OCI-LY7 (cell line): ENCODE measurements around the gene ANO9. TPM values are rescaled to one million over a fixed set of nuclear protein-coding genes. Genes with fewer than 3 reads are reported as not detected.
"Not testable (repeated sequence)": the region's sequence is repeated elsewhere in the genome, so short reads cannot be mapped to it uniquely, and the experiment has no call there.

Experiments used
- BruUV-seq: library from RNA; stranded (reverse); fragments of 400-500 nt; replicated peaks from 2 replicates; lab custom pipeline; 2021; lab: Mats Ljungman, UMichigan
- CTCF ChIA-PET: fragments of 300-600 bp; sonication (Branson Sonifier 250); formaldehyde crosslinking; loops from one replicate; lab custom pipeline; 2022; ENCODE audit warnings: antibody characterized with exemption; ENCODE audit not compliant: unreplicated experiment; lab: Charles Lee
- POLR2A ChIA-PET: fragments of 300-600 bp; sonication (Branson Sonifier 250); formaldehyde crosslinking; loops from one replicate; lab custom pipeline; 2022; ENCODE audit warnings: antibody characterized with exemption; lab: Charles Lee
- DNase-seq: peaks from one replicate; pipeline ENCODE4 v3.0.0-alpha.2; 2015; ENCODE audit warnings: low spot score
- H2AFZ ChIP-seq: fragments of 200-600 bp; sonication (generic), shearing (Covaris generic); 2 replicates; pipeline ENCODE4 v1.6.1; 2014; ENCODE audit warnings: mild to moderate bottlenecking, antibody characterized with exemption, low read length, moderate library complexity
- H3K27ac ChIP-seq: fragments of 200-600 bp; sonication (generic); 2 replicates; pipeline ENCODE4 v1.5.1; 2014; ENCODE audit warnings: mixed run types, low read depth, mild to moderate bottlenecking, moderate library complexity, low read length, inconsistent platforms; ENCODE audit not compliant: poor library complexity, severe bottlenecking
- H3K36me3 ChIP-seq: fragments of 200-600 bp; sonication (generic); 2 replicates; pipeline ENCODE4 v1.6.1; 2014; ENCODE audit warnings: mild to moderate bottlenecking, antibody characterized with exemption, low read length, moderate library complexity, mixed read lengths; ENCODE audit not compliant: insufficient read depth
- H3K4me1 ChIP-seq: fragments of 200-600 bp; sonication (generic); 2 replicates; pipeline ENCODE4 v1.5.1; 2014; ENCODE audit warnings: mild to moderate bottlenecking, low read length; ENCODE audit not compliant: insufficient read depth, poor library complexity, severe bottlenecking
- H3K4me2 ChIP-seq: fragments of 200-600 bp; sonication (generic); 2 replicates; pipeline ENCODE4 v1.6.1; 2014; ENCODE audit warnings: mild to moderate bottlenecking, low read length
- H3K4me3 ChIP-seq: fragments of 200-600 bp; sonication (generic); 2 replicates; pipeline ENCODE4 v1.5.1; 2014; ENCODE audit warnings: mild to moderate bottlenecking, low read depth, low read length; ENCODE audit not compliant: poor library complexity, severe bottlenecking
- H3K79me2 ChIP-seq: fragments of 200-600 bp; sonication (generic); 2 replicates; pipeline ENCODE4 v1.6.1; 2016; ENCODE audit warnings: low read depth, mild to moderate bottlenecking, low read length, moderate library complexity, mixed read lengths; ENCODE audit not compliant: insufficient read depth
- H3K9me2 ChIP-seq: fragments of 200-600 bp; sonication (generic); 2 replicates; pipeline ENCODE4 v1.6.1; 2016; ENCODE audit warnings: mild to moderate bottlenecking, low read length, mixed read lengths; ENCODE audit not compliant: insufficient read depth
- H3K9me3 ChIP-seq: fragments of 200-600 bp; sonication (generic); 2 replicates; pipeline ENCODE4 v1.6.1; 2014; ENCODE audit warnings: mild to moderate bottlenecking, mixed run types, low read length, mixed read lengths
- H4K20me1 ChIP-seq: fragments of 200-600 bp; sonication (generic); 2 replicates; pipeline ENCODE4 v1.6.1; 2014; ENCODE audit warnings: mild to moderate bottlenecking, antibody characterized with exemption, low read length, moderate library complexity, mixed read lengths; ENCODE audit not compliant: insufficient read depth
- CTCF ChIP-seq: fragments of 200-600 bp; sonication (generic); conservative IDR thresholded peaks from 2 replicates; pipeline ENCODE4 v1.5.1; 2014; ENCODE audit warnings: mild to moderate bottlenecking, antibody characterized with exemption, low read length, moderate library complexity, mixed read lengths
- EZH2phosphoT487 ChIP-seq: fragments of 200-600 bp; sonication (generic); IDR thresholded peaks from 2 replicates; pipeline ENCODE4 v1.6.1; 2018; ENCODE audit warnings: low read depth, borderline replicate concordance, mild to moderate bottlenecking, mixed run types, antibody characterized with exemption, low read length, moderate library complexity, mixed read lengths
- intact Hi-C: fragments of 100-400 bp; cut with micrococcal nuclease; formaldehyde crosslinking; loops from one replicate; pipeline ENCODE4 v1.10.0; 2022; ENCODE audit not compliant: unreplicated experiment
- total RNA-seq, 2 experiments: library from RNA; depleted of rRNA in 1 of 2; stranded (reverse); fragments of >200 nt in 1 of 2; shearing (Covaris generic) in 1 of 2; gene quantifications; 2 replicates each; pipeline ENCODE4 v1.2.3, GENCODE V29; 2014 to 2022

The ANO9 gene
- total RNA-seq, 2 experiments from 2014 or later, result 25.7 to 27.6 TPM

- ChIA-PET POLR2A (no interaction called here), CTCF (no interaction called here)
- Histone ChIP-seq H3K9me3 (no peaks in the 10 kb centered on the region), H3K4me2 (no peak overlapping the region), H4K20me1 (no peaks in the 10 kb centered on the region), H3K4me3 (no peak overlapping the region), H3K27ac (no peak overlapping the region), H2AFZ (no peak overlapping the region), H3K9me2 (no peaks in the 10 kb centered on the region), H3K36me3 (no peaks in the 10 kb centered on the region), H3K79me2 (no peaks in the 10 kb centered on the region), H3K4me1 (no peaks in the 10 kb centered on the region)
- DNase-seq, result no peak
- intact Hi-C loops, result no loop called here
- no TSS peak for BruUV-seq
- TF ChIP-seq CTCF (no peak), EZH2phosphoT487 (no peak)
Measured at GRCh38 chr11:391117-392017, 50.4 kb downstream of the ANO9 start.

- Histone ChIP-seq H2AFZ (no peak overlapping the region), H3K9me3 (no peaks in the 10 kb centered on the region), H3K79me2 (no peaks in the 10 kb centered on the region), H3K4me2 (no peak overlapping the region), H3K4me1 (no peaks in the 10 kb centered on the region), H3K9me2 (no peaks in the 10 kb centered on the region), H3K27ac (no peak overlapping the region), H4K20me1 (no peaks in the 10 kb centered on the region), H3K36me3 (no peaks in the 10 kb centered on the region), H3K4me3 (no peak overlapping the region)
- BruUV-seq, result no TSS peak
- DNase-seq, result no peak
- ChIA-PET POLR2A (no interaction called here), CTCF (no interaction called here)
- intact Hi-C loops, result no loop called here
- TF ChIP-seq CTCF (peak; percentile 36; the same call in 1 of the 2 replicates), EZH2phosphoT487 (no peak)
Measured at GRCh38 chr11:390175-390574, 51.6 kb downstream of the ANO9 start.

- H3K27ac ChIP-seq, H3K9me3 ChIP-seq, H3K36me3 ChIP-seq, H4K20me1 ChIP-seq, POLR2A ChIA-PET, DNase-seq, H3K4me2 ChIP-seq, BruUV-seq, H2AFZ ChIP-seq, H3K4me1 ChIP-seq, H3K4me3 ChIP-seq, CTCF ChIA-PET, H3K79me2 ChIP-seq, H3K9me2 ChIP-seq, intact Hi-C loops: not testable (repeated sequence)
Measured at GRCh38 chr11:389369-389768, 52.4 kb downstream of the ANO9 start.
